NCI-H748 (cell line): Measurements from ENCODE around the gene SMIM7.

Experiments
- DNase-seq: peaks from one replicate; lab custom pipeline; 2025; ENCODE audit not compliant: unreplicated experiment; lab: John Stamatoyannopoulos, UW

SMIM7 gene

DNA sequence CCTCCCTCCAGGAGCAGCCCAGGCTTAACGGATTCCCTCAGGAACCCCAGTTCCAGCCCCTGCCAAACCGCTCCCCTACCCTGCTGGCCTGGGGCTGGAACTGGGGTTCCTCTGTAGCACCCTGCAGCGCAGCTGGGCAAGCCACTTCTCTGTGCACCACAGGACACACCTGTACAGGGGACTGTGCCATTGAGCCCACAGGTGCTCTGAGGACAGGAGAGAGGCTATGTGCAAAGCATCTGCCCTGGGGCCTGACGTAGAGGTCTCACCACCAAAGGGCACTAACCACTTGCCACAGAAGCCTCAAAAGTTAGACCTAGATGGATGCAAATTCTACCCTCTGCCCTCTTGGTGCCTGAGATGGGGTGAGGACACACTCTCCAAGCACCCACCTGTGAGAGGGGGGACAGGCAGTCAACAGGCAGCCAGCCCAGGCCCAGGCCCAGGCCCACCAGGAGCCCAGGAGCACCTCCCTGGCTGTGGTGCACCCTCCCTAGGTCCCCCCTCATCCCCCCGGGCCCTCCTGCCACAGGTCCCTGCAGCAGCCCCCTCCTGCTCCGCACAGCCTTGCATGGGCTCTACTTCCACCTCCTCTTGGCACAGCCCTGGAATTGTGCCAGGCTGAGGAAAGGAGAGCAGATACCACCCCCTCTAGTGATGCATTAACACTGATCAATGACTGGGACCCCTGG lies 60.1 kb downstream of the SMIM7 start:
- no peak for DNase-seq

DNA sequence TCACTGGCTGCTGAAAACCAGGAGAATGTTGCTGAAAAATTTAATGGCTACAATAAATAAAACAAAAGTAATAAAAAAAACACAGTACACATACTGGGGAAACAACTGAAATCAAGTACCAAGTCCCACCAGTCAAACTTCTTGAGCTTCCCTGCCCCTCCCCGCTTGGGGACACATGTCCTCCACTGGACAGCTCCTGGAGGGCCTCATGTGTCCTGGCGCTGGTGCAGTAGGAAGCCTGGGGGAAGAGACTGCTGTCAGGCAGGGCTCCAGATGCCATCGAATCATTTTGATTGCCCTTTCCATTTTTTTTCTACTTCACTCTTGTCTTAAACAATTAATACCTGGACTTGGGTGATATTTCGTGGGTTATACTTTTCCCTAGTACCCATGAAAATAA lies 61.1 kb downstream of the SMIM7 start:
- no peak for DNase-seq

DNA sequence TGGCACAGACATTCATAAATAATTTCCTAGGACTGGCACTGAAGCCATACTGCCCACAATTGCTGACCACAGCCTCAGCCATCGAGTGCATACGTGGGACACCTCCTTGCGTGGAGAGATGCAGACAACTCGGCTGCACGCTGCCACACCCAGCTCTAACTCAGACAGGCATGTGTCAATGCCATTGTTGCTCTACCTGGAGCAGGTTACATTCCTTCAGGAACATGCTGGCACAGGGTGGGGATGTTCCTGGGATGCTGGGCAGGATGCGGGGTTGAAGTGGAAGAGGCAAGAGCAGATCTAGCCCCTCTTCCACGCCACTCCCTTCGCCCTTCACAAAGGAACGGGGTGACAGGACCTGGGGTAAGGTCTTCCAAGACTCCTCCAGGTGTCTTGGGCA lies 63.5 kb downstream of the SMIM7 start:
- DNase-seq, result no peak
